Activated T-cell treated with anti-CD3 and anti-CD28 coated beads, Interleukin-2, amount 50 U/mL, for 1 hour (primary cell): ENCODE results near the gene SS18L1.
"Not testable (repeated sequence)": the region's sequence is repeated elsewhere in the genome, so short reads cannot be mapped to it uniquely, and the experiment has no call there.

ENCODE experiments used
- DNase-seq: peaks from one replicate; pipeline ENCODE4 v3.0.0-alpha.2; 2020

The SS18L1 gene

GRCh38 chr20:62138912-62139311 is 4.7 kb upstream of the SS18L1 start:
- no peak for DNase-seq

GRCh38 chr20:62139636-62140035 is 3.9 kb upstream of the SS18L1 start:
- DNase-seq: no peak

- no peak for DNase-seq
Observed at GRCh38 chr20:62141043-62141396, 2.5 kb upstream of the SS18L1 start.

GRCh38 chr20:62141397-62142251 is 1.9 kb upstream of the SS18L1 start:
- DNase-seq: no peak

- no peak for DNase-seq
Observed at GRCh38 chr20:62142252-62143080, 1.1 kb upstream of the SS18L1 start.

- DNase-seq: peak; percentile 68
Observed at GRCh38 chr20:62143957-62144825, 622 bp downstream of the SS18L1 start.

- DNase-seq: no peak
Observed at GRCh38 chr20:62145688-62146018, 2.1 kb downstream of the SS18L1 start.

- no peak for DNase-seq
Observed at GRCh38 chr20:62146019-62146755, 2.6 kb downstream of the SS18L1 start.

- no peak for DNase-seq
Observed at GRCh38 chr20:62147125-62147524, 3.6 kb downstream of the SS18L1 start.

GRCh38 chr20:62147528-62147927 is 4.0 kb downstream of the SS18L1 start:
- no peak for DNase-seq

GRCh38 chr20:62148383-62148782 is 4.8 kb downstream of the SS18L1 start:
- not testable (repeated sequence) for DNase-seq

- no peak for DNase-seq
Observed at GRCh38 chr20:62148908-62149314, 5.3 kb downstream of the SS18L1 start.

- no peak for DNase-seq
Observed at GRCh38 chr20:62149532-62150309, 6.2 kb downstream of the SS18L1 start.

- DNase-seq: no peak
Observed at GRCh38 chr20:62150310-62150575, 6.7 kb downstream of the SS18L1 start.

GRCh38 chr20:62151225-62151624 is 7.7 kb downstream of the SS18L1 start:
- no peak for DNase-seq

- DNase-seq: no peak
Observed at GRCh38 chr20:62151835-62152364, 8.3 kb downstream of the SS18L1 start.

GRCh38 chr20:62155428-62156253 is 12.1 kb downstream of the SS18L1 start:
- DNase-seq: no peak

GRCh38 chr20:62156254-62156556 is 12.6 kb downstream of the SS18L1 start:
- no peak for DNase-seq

GRCh38 chr20:62156592-62157386 is 13.2 kb downstream of the SS18L1 start:
- peak; percentile 78 for DNase-seq
